Kidney epithelial cell (primary cell): ENCODE data around the gene MPG. TPM values are rescaled to one million over a fixed set of nuclear protein-coding genes. Genes with fewer than 3 reads are reported as not detected.

Experiments
- DNase-seq: peaks from one replicate; pipeline ENCODE4 v3.0.0-alpha.2; 2010; ENCODE audit warnings: low read depth
- H3K27me3 ChIP-seq: 2 replicates; pipeline ENCODE4 v1.6.0; 2011; ENCODE audit warnings: low read length; ENCODE audit not compliant: control insufficient read depth, insufficient read depth
- H3K36me3 ChIP-seq: 2 replicates; pipeline ENCODE4 v1.5.1; 2011; ENCODE audit warnings: low read length; ENCODE audit not compliant: control insufficient read depth, insufficient read depth
- H3K4me3 ChIP-seq: 2 replicates; pipeline ENCODE4 v1.5.1; 2011; ENCODE audit warnings: low read depth, mild to moderate bottlenecking, control low read depth, low read length
- CTCF ChIP-seq: IDR thresholded peaks from 2 replicates; pipeline ENCODE4 v1.5.1; 2011; ENCODE audit warnings: mild to moderate bottlenecking, moderate library complexity, low read length, control low read depth, inconsistent platforms; ENCODE audit not compliant: insufficient read depth, poor library complexity, severe bottlenecking
- total RNA-seq: library from RNA; depleted of rRNA; stranded (reverse); fragments of >200 nt; gene quantifications from 2 replicates; pipeline ENCODE4 v1.2.3, GENCODE V29; 2015

Gene MPG
- total RNA-seq, 1 donor from 2014 or later: 130 TPM

- no peaks in the 10 kb centered on the region for H3K27me3 ChIP-seq
- DNase-seq: no peak
- H3K36me3 ChIP-seq: no peaks in the 10 kb centered on the region
- peak overlapping the region; percentile 71 for H3K4me3 ChIP-seq
- no peak for TF ChIP-seq CTCF
Measured at GRCh38 chr16:78444-79150, 572 bp downstream of the MPG start.

- DNase-seq: no peak
- H3K4me3 ChIP-seq: no peak overlapping the region
- no peak for TF ChIP-seq CTCF
- no peaks in the 10 kb centered on the region for H3K27me3 ChIP-seq
- no peaks in the 10 kb centered on the region for H3K36me3 ChIP-seq
Measured at GRCh38 chr16:79151-80054, 1.4 kb downstream of the MPG start.

GRCh38 chr16:83060-83603 lies 5.1 kb downstream of the MPG start:
- Histone ChIP-seq H3K36me3 (peaks cover 2% of the 10 kb centered on the region), H3K4me3 (no peak overlapping the region), H3K27me3 (no peaks in the 10 kb centered on the region)
- no peak for TF ChIP-seq CTCF
- DNase-seq: no peak

- H3K27me3 ChIP-seq: no peaks in the 10 kb centered on the region
- no peak for DNase-seq
- peaks cover 2% of the 10 kb centered on the region for H3K36me3 ChIP-seq
- no peak overlapping the region for H3K4me3 ChIP-seq
- no peak for TF ChIP-seq CTCF
Measured at GRCh38 chr16:83781-84615, 6.0 kb downstream of the MPG start.

GRCh38 chr16:84718-85406 lies 6.8 kb downstream of the MPG start:
- Histone ChIP-seq H3K27me3 (no peaks in the 10 kb centered on the region), H3K4me3 (no peak overlapping the region), H3K36me3 (peaks cover 2% of the 10 kb centered on the region)
- DNase-seq: peak; percentile 95
- no peak for TF ChIP-seq CTCF
